ENCODE results near the gene NFKBIB. TPM values are rescaled to one million over a fixed set of nuclear protein-coding genes. Genes with fewer than 3 reads are reported as not detected.
"Not testable (repeated sequence)": the region's sequence is repeated elsewhere in the genome, so short reads cannot be mapped to it uniquely, and the experiment has no call there.

NFKBIB gene
- total RNA-seq, 3 donors from 2014 or later = 29.9 to 37.2 (median 30.9) TPM

GRCh38 chr19:38932425-38933179 lies 32.8 kb downstream of the NFKBIB start:
- intact Hi-C loops (cut with DNase I, micrococcal nuclease) = no loop called here
- ATAC-seq (no peak), DNase-seq (peak; percentile 37 to 63 (median 53))
- Histone ChIP-seq H3K9me3 (peaks cover 10% of the 10 kb centered on the region), H3K4me3 (no peak overlapping the region), H3K36me3 (ENCODE audit: low read depth) (peaks cover 9% of the 10 kb centered on the region), H3K4me1 (ENCODE audit: low read depth) (peaks cover 15% of the 10 kb centered on the region)
- TF ChIP-seq CTCF (IDR thresholded peaks at IDR 0.05) = no peak

GRCh38 chr19:38933544-38933943 lies 33.8 kb downstream of the NFKBIB start:
- ATAC-seq = no peak
- peaks cover 15% of the 10 kb centered on the region for H3K4me1 ChIP-seq (ENCODE audit: low read depth)
- DNase-seq = no peak
- peaks cover 10% of the 10 kb centered on the region for H3K9me3 ChIP-seq
- peaks cover 9% of the 10 kb centered on the region for H3K36me3 ChIP-seq (ENCODE audit: low read depth)
- no peak for TF ChIP-seq CTCF (IDR thresholded peaks at IDR 0.05)
- no peak overlapping the region for H3K4me3 ChIP-seq
- intact Hi-C loops (cut with DNase I, micrococcal nuclease) = no loop called here

GRCh38 chr19:38939957-38940356 lies 40.2 kb downstream of the NFKBIB start:
- intact Hi-C loops (cut with DNase I, micrococcal nuclease) = no loop called here
- Histone ChIP-seq H3K36me3 (ENCODE audit: low read depth) (no peaks in the 10 kb centered on the region), H3K4me1 (ENCODE audit: low read depth) (no peaks in the 10 kb centered on the region), H3K4me3 (no peak overlapping the region), H3K9me3 (peaks cover 7% of the 10 kb centered on the region)
- DNase-seq = no peak
- ATAC-seq = no peak
- TF ChIP-seq CTCF (IDR thresholded peaks at IDR 0.05) = no peak

GRCh38 chr19:38941466-38941865 lies 41.7 kb downstream of the NFKBIB start:
- intact Hi-C loops (cut with DNase I, micrococcal nuclease); H3K36me3 ChIP-seq (ENCODE audit: low read depth); H3K4me1 ChIP-seq (ENCODE audit: low read depth); H3K4me3 ChIP-seq; ATAC-seq; DNase-seq; H3K9me3 ChIP-seq: not testable (repeated sequence)

- Histone ChIP-seq H3K9me3 (no peaks in the 10 kb centered on the region), H3K4me3 (no peak overlapping the region), H3K36me3 (ENCODE audit: low read depth) (no peaks in the 10 kb centered on the region), H3K4me1 (ENCODE audit: low read depth) (no peaks in the 10 kb centered on the region)
- no peak for TF ChIP-seq CTCF (IDR thresholded peaks at IDR 0.05)
- no peak for DNase-seq
- no peak for ATAC-seq
- intact Hi-C loops (cut with DNase I, micrococcal nuclease) = no loop called here
These were observed 42.2 kb downstream of the NFKBIB start for GRCh38 chr19:38941979-38942378.

GRCh38 chr19:38942471-38943181 lies 42.9 kb downstream of the NFKBIB start:
- DNase-seq (no peak), ATAC-seq (no peak)
- no peaks in the 10 kb centered on the region for H3K36me3 ChIP-seq (ENCODE audit: low read depth)
- TF ChIP-seq CTCF (IDR thresholded peaks at IDR 0.05) = no peak
- H3K9me3 ChIP-seq = no peaks in the 10 kb centered on the region
- no peaks in the 10 kb centered on the region for H3K4me1 ChIP-seq (ENCODE audit: low read depth)
- intact Hi-C loops (cut with DNase I, micrococcal nuclease) = no loop called here
- H3K4me3 ChIP-seq = no peak overlapping the region

Measured in mucosa of descending colon (tissue), 3 donors.